Upper lobe of left lung (tissue), 6 donors: Measurements from ENCODE around the gene STMN1. TPM values are rescaled to one million over a fixed set of nuclear protein-coding genes. Genes with fewer than 3 reads are reported as not detected.

Source experiments
- ATAC-seq, 2 donors: fragments of 200-7000 bp; cut with Tn5 transposase; one replicate each; pipeline ENCODE4 v1.9.1; 2022; ENCODE audit warnings: mild to moderate bottlenecking in 2 of 2, moderate library complexity in 2 of 2; ENCODE audit not compliant: low FRiP score in 2 of 2
- DNase-seq, 2 donors: peaks; one replicate each; pipeline ENCODE4 v3.0.0-alpha.2; 2019 to 2020
- H3K27ac ChIP-seq, 4 donors: fragments of 200-600 bp; sonication (generic); one replicate each; pipeline ENCODE4 v1.5.1; 2016 to 2019
- H3K27me3 ChIP-seq, 4 donors: fragments of 200-600 bp; sonication (generic); one replicate each; pipeline ENCODE4 v1.5.1; 2017 to 2019
- H3K36me3 ChIP-seq, 4 donors: fragments of 200-600 bp; sonication (generic); one replicate each; pipeline ENCODE4 v1.5.1; 2016 to 2019
- H3K4me1 ChIP-seq, 4 donors: fragments of 200-600 bp; sonication (generic); one replicate each; pipeline ENCODE4 v1.5.1; 2018 to 2019
- H3K4me3 ChIP-seq, 4 donors: fragments of 200-600 bp; sonication (generic); one replicate each; pipeline ENCODE4 v1.5.1; 2017 to 2019; ENCODE audit warnings: mild to moderate bottlenecking in 2 of 4, moderate library complexity in 1 of 4
- H3K9me3 ChIP-seq, 4 donors: fragments of 200-600 bp; sonication (generic); one replicate each; pipeline ENCODE4 v1.5.1; 2018 to 2019
- CTCF ChIP-seq, 6 experiments: fragments of 450-650 bp in 4 of 6; fragments of 200-600 bp in 2 of 6; sonication (generic) in 2 of 6; IDR thresholded peaks; one replicate each; pipeline ENCODE4 v1.5.1; 2016 to 2019; ENCODE audit warnings: antibody characterized with exemption in 6 of 6
- EP300 ChIP-seq, 4 donors: sonication (generic); formaldehyde crosslinking; IDR thresholded peaks; one replicate each; pipeline ENCODE4 v1.5.1; 2017; ENCODE audit warnings: antibody characterized with exemption in 4 of 4, control low read depth in 2 of 4
- POLR2A ChIP-seq, 4 donors: fragments of 450-650 bp; IDR thresholded peaks; one replicate each; pipeline ENCODE4 v1.5.1; 2016 to 2017; ENCODE audit warnings: antibody characterized with exemption in 4 of 4, mild to moderate bottlenecking in 2 of 4
- POLR2AphosphoS5 ChIP-seq, 2 donors: sonication (generic); formaldehyde crosslinking; IDR thresholded peaks; one replicate each; pipeline ENCODE4 v1.5.1; 2017; ENCODE audit warnings: antibody characterized with exemption in 2 of 2
- WGBS, 2 donors: methylation state at CpG; one replicate each; pipeline ENCODE4 v1.1.5; 2017 to 2018; 5-methylcytosine and 5-hydroxymethylcytosine counted together
- total RNA-seq, 6 donors: library from RNA; depleted of rRNA in 4 of 6; stranded (reverse); fragments of >200 nt in 4 of 6; gene quantifications; one replicate each; pipeline versions ENCODE4 v1.1.0 to v1.2.1, GENCODE V29; 2016 to 2021
- donor health status: DM: no; HTN: no; CAD: no; lungs with moderate emphysema.
- donor health status: DM: no; HTN: yes; CAD: no; lungs with severe emphysema.

The STMN1 gene
- total RNA-seq, 6 donors from 2014 or later, result 38.3 to 103 (median 52.2) TPM

GRCh38 chr1:25914074-25914995 lies 8.1 kb upstream of the STMN1 start:
- Histone ChIP-seq H3K9me3 (no peaks in the 10 kb centered on the region), H3K27me3 (no peaks in the 10 kb centered on the region), H3K27ac (no peak overlapping the region), H3K36me3 (no peaks in the 10 kb centered on the region), H3K4me1 (peaks cover 0 to 2% (median 0%) of the 10 kb centered on the region in 4 donors), H3K4me3 (no peak overlapping the region)
- TF ChIP-seq EP300 (IDR thresholded peaks at IDR 0.05) (no peak), POLR2AphosphoS5 (IDR thresholded peaks at IDR 0.05) (no peak), CTCF (IDR thresholded peaks at IDR 0.05) (no peak), POLR2A (IDR thresholded peaks at IDR 0.05) (no peak)
- WGBS, 2 donors, result 89 to 94% methylated on average over 3 of the region's 3 CpGs
- ATAC-seq (no peak), DNase-seq (no peak)

DNA sequence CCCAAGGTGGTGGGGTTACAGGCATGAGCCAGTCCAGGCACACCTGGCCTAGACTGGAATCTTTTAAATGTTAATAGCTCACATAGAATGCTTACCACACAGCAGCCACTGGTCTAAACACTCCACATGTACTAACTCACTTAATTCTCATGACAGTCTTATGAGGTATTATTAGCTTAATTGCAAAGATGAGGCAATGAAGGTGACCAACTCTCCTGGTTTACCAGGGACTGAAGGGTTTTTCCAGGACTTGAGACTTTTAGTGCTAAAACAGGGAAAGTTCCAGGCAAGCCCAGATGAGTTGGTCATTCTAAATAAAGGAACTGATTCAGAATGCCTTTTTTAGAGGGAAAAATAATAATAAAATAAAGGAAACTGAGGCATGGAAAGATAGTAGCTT lies 7.0 kb upstream of the STMN1 start:
- ATAC-seq (no peak), DNase-seq (no peak)
- no peaks in the 10 kb centered on the region for H3K36me3 ChIP-seq
- H3K4me1 ChIP-seq, result peaks cover 0 to 2% (median 0%) of the 10 kb centered on the region in 4 donors
- H3K27ac ChIP-seq, result no peak overlapping the region
- H3K4me3 ChIP-seq, result no peak overlapping the region
- no peak for TF ChIP-seq EP300 (IDR thresholded peaks at IDR 0.05)
- no peak for TF ChIP-seq POLR2AphosphoS5 (IDR thresholded peaks at IDR 0.05)
- TF ChIP-seq CTCF (IDR thresholded peaks at IDR 0.05), result no peak
- H3K9me3 ChIP-seq, result no peaks in the 10 kb centered on the region
- H3K27me3 ChIP-seq, result no peaks in the 10 kb centered on the region

DNA sequence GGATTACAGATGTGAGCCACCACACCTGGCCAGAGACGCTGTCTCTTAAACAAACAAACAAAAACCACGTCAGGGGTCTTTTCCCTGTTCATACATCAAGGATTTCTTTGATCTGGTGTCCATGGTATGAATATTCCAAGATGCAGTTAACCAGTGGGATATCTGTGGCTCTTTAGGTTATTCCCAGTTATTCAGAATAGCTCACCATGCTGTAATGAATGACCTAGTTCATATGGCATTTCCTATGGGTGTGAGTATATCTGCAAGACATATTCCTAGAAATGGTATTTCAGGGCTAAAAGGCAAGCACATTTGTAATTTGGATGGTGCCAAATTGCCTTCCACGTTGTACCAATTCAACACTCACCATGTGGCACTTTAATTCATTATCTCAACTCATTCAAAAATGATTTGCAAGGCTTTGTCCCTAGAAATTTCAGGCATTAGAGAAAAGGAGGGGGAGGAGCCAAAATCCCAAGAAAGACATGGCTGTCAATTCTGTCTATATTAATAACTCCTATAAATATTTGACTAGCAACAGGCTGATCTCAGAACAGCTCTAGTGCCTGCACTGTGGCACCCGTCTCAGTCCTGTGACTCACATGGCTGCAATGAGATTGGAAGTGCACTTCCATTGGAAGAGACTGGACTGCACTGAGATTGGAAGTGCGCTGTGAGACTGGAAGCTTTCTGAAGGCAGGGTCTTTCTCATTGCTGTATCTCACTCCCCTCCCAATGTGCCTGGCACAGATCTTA lies 6.0 kb upstream of the STMN1 start:
- H3K4me3 ChIP-seq, result no peak overlapping the region
- H3K4me1 ChIP-seq, result peaks cover 0 to under 1% (median 0%) of the 10 kb centered on the region in 4 donors
- DNase-seq, result no peak
- H3K27me3 ChIP-seq, result no peaks in the 10 kb centered on the region
- 88 to 92% methylated on average over 5 of the region's 5 CpGs for WGBS, 2 donors
- no peaks in the 10 kb centered on the region for H3K36me3 ChIP-seq
- TF ChIP-seq POLR2A (IDR thresholded peaks at IDR 0.05) (no peak), POLR2AphosphoS5 (IDR thresholded peaks at IDR 0.05) (no peak), EP300 (IDR thresholded peaks at IDR 0.05) (no peak), CTCF (IDR thresholded peaks at IDR 0.05) (no peak)
- ATAC-seq, result no peak
- no peaks in the 10 kb centered on the region for H3K9me3 ChIP-seq
- no peak overlapping the region for H3K27ac ChIP-seq

DNA sequence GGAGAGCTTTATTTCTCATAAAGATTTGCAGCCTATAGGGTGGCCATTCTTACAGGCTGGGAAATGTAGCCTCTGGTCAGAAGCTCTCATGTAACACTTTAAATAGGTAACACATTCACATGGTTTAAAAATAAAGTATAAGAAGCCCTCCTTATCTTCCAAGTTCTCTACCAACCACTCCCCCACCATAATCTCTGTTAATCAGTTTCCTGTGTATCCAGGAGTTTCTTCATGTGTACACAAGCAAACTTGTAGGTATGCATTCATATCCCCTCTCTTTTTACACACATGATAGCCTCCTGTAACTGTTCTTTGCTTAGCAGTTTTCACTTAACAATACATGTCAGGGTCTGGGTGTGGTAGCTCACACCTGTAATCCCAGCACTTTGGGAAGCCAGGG lies 4.9 kb upstream of the STMN1 start:
- ATAC-seq, result no peak
- H3K27me3 ChIP-seq, result no peaks in the 10 kb centered on the region
- H3K4me3 ChIP-seq, result no peak overlapping the region
- TF ChIP-seq CTCF (IDR thresholded peaks at IDR 0.05), result no peak
- TF ChIP-seq POLR2AphosphoS5 (IDR thresholded peaks at IDR 0.05), result no peak
- TF ChIP-seq POLR2A (IDR thresholded peaks at IDR 0.05), result no peak
- no peak for TF ChIP-seq EP300 (IDR thresholded peaks at IDR 0.05)
- H3K9me3 ChIP-seq, result no peaks in the 10 kb centered on the region
- no peak for DNase-seq
- no peak overlapping the region for H3K27ac ChIP-seq
- peaks cover 4 to 11% (median 9%) of the 10 kb centered on the region in 4 donors for H3K4me1 ChIP-seq
- H3K36me3 ChIP-seq, result no peaks in the 10 kb centered on the region
